ENCODE measurements around the gene RNF31.

Gene RNF31

DNA sequence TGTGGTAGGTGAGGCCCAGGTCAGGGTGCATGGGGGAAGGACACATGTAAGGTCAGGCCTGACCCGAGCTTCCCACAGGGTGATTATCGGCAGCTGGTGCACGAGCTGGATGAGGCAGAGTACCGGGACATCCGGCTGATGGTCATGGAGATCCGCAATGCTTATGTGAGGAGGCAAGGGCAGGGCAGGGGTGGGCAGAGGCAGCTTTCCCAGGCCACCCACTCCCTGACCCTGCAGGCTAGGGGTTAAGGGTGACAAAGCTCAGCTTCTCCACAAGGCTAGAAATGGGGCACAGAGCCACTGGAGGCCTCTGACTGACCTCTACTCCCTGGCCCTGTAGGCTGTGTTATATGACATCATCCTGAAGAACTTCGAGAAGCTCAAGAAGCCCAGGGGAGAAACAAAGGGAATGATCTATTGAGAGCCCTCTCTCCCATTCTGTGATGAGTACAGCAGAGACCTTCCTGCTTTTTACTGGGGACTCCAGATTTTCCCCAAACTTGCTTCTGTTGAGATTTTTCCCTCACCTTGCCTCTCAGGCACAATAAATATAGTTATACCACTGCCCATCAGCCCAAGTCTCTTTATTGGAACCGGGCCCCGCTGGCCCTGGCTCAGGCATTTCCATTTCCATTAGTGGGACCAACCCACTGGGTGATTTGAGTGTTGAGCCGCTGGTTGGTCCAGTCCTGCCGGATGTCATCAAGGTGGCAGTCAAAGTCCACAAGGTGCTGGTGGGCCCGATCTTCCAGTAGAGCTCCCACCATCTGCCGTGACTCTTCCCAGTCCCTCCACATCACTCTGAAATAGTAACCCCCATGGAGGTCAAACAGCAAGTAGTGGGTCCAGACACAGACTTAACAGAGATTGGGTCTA is 8.7 kb upstream of the RNF31 start:
- DNase-seq: no peak

DNA sequence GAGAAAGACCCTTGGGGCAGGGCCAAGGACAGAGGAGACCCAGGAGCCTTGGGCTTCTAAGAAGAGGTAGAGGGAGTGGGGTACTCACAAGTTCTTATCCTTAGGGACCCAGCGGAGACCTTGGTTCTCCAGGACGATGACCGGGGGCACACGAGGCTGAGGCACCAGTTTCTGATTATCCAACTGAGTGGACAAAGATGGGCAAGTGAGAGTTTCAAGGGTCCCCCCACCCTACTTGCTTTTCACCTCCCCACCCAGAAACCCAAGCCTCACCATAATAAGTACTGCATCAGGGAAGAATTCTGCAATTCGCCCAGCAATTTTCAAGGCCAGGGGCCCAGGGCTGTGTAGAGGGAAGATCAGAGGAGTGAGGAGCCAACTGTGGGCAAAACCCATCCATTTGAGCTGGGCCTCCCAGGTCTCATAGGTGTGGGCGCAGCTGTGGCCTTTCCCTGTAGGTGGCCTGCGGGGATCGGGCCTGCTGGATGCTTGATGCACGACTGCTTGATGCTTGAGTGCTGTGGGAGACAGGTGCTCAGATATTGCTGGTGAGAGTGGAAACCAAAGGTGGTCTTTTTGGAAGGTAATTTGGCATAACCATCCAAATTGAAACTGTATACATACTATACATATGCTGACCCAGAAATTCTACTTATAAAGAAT is 7.9 kb upstream of the RNF31 start:
- DNase-seq: no peak

DNA sequence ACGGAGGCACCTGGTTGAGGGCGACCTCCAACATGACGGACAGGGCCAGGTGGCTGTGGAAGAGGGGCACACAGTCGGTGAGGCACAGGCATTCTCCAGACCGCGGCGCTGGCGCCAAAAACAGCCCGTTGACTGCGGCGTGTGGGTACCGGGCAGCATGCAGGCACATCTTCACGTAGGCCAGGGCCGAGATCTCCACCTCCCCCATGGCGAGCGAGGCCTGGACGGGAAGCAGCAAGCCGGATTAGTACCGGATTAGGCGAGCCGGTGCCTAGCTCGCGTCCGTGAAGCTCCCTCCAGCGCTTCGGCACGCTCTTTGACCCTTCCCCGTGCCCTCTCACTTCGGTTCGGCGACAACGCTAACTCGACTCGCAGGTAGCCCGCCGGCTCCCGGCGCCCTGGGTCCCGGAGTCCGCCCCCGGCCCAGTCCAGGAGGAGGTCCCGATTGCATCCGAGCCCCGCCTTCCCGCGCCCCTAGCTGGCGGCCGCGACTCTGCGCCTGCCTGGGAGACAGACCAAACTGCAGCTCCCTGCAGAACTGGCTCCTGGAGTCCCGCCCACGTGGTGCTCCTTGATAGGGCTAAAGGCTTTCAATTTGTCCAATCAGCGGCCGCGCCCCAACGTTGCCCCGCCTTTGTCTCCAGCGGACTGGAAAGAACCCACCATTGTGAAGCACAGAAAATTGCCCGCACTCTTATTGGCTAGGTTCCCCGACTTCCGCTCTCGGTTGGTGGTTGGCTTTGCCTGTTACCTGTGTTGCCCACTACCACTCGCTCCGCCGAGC is 6.0 kb upstream of the RNF31 start, which contains the start of gene EMC9:
Gene EMC9, minus strand, starts transcription at position 495 of the 784 bp plus-strand sequence. Its CDS starts 287 bp downstream, at position 208.
- peak; percentile 100 for DNase-seq

GRCh38 chr14:24143511-24143910 is 3.8 kb upstream of the RNF31 start:
- DNase-seq: no peak

DNA sequence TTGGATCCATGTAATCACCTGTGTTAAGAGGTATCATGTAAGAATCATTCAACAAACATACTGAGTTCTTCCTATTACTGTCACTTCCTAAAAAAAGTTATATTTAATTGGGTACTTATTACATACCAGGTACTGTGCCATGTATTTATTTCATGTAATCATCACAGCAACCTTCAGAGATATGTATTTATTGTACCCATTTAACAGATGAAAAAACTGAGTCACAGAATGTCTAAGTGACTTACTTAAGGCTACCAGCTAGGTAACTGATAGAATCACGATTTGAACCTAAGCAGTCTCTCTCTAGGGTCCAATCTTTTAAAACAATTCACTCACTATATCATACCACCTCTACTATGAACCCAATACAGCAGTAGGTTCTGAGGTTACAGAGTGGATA is 2.8 kb upstream of the RNF31 start:
- no peak for DNase-seq

DNA sequence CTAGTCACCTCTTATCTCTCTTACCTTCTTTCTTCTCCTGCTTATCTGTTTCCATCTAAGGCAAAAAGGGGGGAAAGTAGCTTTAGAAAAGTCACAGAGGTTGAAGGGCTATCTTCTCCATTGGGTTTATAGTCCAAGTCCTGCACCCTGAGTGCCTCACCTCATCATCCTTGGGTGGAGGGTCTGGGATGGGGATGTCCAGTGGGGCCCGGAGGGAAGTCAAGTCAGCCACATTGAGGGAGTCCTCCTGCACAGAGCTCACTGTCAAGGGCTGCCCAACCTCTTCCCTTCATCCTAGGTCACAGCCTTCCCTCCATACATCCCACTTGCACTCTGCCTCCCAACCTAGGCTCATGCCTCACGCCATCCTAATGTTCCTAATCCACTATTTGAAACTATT is 2.1 kb upstream of the RNF31 start:
- DNase-seq: no peak

- no peak for DNase-seq
These were observed 1.4 kb upstream of the RNF31 start for GRCh38 chr14:24145690-24146452.

DNA sequence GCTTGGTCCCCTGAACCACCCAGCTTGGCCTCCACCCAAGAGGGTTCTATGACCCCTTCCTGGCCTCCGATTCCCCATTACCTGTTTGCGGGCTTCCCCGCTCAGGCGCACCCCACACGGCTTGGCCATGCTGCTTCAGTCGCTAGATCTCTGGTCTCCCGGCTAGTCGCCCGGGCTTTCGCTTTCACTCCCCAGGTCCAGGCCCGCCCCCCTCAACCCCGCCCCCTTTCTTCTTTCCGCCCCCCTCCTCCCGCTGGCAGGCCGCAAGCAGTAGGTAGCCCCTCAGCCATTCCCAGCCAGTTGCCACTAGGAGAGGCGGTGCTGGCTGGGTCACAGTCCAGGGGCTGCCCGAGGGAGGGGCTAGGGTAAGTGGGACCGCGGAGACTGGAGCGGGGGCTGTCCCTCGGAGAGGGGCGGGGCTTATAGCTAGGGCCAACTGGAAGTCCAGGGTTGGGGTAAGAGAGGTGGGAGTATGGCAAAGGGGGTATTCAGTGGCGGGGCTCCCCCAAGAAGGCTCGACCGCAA is 783 bp upstream of the RNF31 start, which contains the start of gene PSME2:
Gene PSME2, minus strand, starts transcription at position 158 of the 525 bp plus-strand sequence. Its CDS starts 29 bp downstream, at position 129.
- peak; percentile 98 for DNase-seq

GRCh38 chr14:24147761-24148428 is 597 bp downstream of the RNF31 start:
- DNase-seq: no peak

DNA sequence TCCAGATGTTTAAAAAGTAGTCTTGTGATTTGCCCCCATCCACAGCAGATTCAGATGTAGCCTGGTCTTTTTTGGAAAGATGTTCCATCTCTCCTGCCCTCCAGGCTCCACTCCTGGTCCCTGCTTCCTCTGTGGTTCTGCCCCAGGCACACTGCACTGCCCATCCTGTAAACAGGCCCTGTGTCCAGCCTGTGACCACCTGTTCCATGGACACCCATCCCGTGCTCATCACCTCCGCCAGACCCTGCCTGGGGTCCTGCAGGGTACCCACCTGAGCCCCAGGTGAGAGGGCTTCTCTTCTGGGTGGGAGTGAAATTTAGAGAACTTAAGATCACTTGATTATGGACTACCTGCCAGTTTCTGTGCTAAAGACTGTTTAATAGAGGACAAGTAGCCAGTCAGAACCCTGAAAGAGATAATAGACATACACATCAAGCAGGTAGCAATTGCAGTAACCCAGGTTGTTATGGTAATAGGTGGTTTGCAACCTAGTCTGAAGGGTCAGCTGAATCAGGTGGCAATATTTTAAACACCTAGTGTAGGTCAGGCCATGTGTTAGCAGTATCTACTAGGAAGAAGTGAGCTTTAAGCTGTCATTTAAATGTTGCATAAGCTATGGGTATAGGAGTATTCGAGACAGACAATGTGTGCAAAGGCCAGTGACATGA is 2.1 kb downstream of the RNF31 start:
- no peak for DNase-seq

GRCh38 chr14:24150061-24150460 is 2.8 kb downstream of the RNF31 start:
- DNase-seq: no peak

GRCh38 chr14:24150567-24150966 is 3.3 kb downstream of the RNF31 start:
- DNase-seq: no peak

- no peak for DNase-seq
These were observed 3.7 kb downstream of the RNF31 start for GRCh38 chr14:24150993-24151392.

DNA sequence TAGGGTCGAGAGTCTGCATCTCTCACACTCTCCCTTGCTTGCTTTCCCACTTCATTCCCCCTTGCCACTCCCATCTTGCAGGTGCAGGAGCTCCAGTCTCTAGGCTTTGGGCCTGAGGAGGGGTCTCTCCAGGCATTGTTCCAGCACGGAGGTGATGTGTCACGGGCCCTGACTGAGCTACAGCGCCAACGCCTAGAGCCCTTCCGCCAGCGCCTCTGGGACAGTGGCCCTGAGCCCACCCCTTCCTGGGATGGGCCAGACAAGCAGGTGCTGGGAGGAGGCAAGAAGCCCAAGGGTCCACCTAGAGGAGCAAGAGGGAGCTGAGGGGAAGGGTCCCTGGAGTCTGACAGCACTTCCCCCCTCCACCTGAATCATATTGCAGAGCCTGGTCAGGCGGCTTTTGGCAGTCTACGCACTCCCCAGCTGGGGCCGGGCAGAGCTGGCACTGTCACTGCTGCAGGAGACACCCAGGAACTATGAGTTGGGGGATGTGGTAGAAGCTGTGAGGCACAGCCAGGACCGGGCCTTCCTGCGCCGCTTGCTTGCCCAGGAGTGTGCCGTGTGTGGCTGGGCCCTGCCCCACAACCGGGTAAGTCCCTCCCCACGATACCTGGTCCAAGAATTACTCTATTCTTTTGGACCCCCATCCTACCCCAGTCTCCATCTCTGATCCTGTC is 4.2 kb downstream of the RNF31 start:
- DNase-seq: no peak

- no peak for DNase-seq
These were observed 7.8 kb downstream of the RNF31 start for GRCh38 chr14:24155100-24155499.

DNA sequence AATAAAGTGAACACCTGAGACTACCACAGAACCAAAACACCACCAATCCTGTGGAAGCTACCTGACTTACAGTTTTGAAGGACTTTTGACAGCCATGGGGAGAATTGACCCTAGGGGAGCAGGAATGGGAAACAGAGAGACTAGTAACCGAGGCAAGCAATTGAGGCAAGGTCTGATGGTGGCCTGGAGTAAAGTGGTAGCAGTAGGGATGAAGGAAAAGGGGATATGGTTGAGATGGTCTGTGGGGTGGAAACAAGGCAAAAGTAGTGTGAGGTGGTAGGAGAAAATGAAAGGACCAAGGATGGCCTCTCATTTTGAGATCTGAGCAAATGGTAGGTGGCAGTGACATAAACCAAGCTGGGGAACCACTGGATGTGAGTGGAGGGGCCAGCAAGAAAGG is 9.5 kb downstream of the RNF31 start:
- DNase-seq: no peak

- DNase-seq: no peak
These were observed 10.0 kb downstream of the RNF31 start for GRCh38 chr14:24157331-24157730.

- DNase-seq: no peak
These were observed 12.6 kb downstream of the RNF31 start for GRCh38 chr14:24159777-24160498.

DNA sequence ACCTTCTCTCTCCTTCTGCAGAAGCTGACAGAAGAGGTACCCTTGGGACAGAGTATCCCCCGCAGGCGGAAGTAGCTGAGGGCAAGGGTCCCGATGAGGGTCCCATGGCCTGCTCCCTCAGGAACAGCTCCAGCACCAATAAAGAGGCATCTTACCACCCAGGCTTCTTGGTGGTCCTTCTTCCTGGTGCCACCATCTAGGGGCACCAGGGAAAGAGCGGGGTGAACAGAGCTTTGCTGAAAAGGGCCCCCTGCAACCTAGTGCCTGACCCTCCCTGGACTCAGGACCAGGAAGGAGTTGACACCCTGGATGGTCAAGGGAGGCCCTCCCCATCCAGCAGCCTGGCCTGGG is 13.2 kb downstream of the RNF31 start:
- DNase-seq: no peak
